Trophoblast cell (in vitro differentiated cells and primary cell): ENCODE results near the gene STUB1.

Experiments
- DNase-seq, 2 donors: peaks; one replicate each; pipeline ENCODE4 v3.0.0-alpha.2; 2016
- H2AFZ ChIP-seq: 2 replicates; pipeline ENCODE4 v1.6.1; 2013; ENCODE audit warnings: low read length, moderate library complexity, mild to moderate bottlenecking; ENCODE audit not compliant: insufficient read depth, poor library complexity
- H2AK5ac ChIP-seq: 2 replicates; pipeline ENCODE4 v1.6.1; 2013; ENCODE audit warnings: mild to moderate bottlenecking, low read length
- H2BK120ac ChIP-seq: 2 replicates; pipeline ENCODE4 v1.6.1; 2013; ENCODE audit warnings: low read length, mild to moderate bottlenecking, moderate library complexity; ENCODE audit not compliant: insufficient read depth, poor library complexity
- H2BK12ac ChIP-seq: 2 replicates; pipeline ENCODE4 v1.6.1; 2013; ENCODE audit warnings: mild to moderate bottlenecking, low read length, moderate library complexity
- H2BK5ac ChIP-seq: 2 replicates; pipeline ENCODE4 v1.6.1; 2013; ENCODE audit warnings: low read length, low read depth, moderate library complexity, mild to moderate bottlenecking; ENCODE audit not compliant: poor library complexity
- H3K14ac ChIP-seq: 2 replicates; pipeline ENCODE4 v1.6.1; 2013; ENCODE audit warnings: mild to moderate bottlenecking, low read length
- H3K18ac ChIP-seq: 2 replicates; pipeline ENCODE4 v1.6.1; 2013; ENCODE audit warnings: mild to moderate bottlenecking, low read length
- H3K23ac ChIP-seq: 2 replicates; pipeline ENCODE4 v1.6.1; 2013; ENCODE audit warnings: low read length
- H3K27ac ChIP-seq: 2 replicates; pipeline ENCODE4 v1.5.1; 2013; ENCODE audit warnings: low read depth, mild to moderate bottlenecking, inconsistent platforms, low read length, moderate library complexity
- H3K27me3 ChIP-seq: 2 replicates; pipeline ENCODE4 v1.6.1; 2013; ENCODE audit warnings: inconsistent platforms, mild to moderate bottlenecking, low read length, moderate library complexity; ENCODE audit not compliant: insufficient read depth
- H3K36me3 ChIP-seq, 2 experiments: 1 replicate in 1 of 2; 2 replicates in 1 of 2; pipeline ENCODE4 v1.6.1; 2013; ENCODE audit warnings: low read length in 2 of 2, mild to moderate bottlenecking in 2 of 2, moderate library complexity in 1 of 2; ENCODE audit not compliant: insufficient read depth in 2 of 2, control insufficient read depth in 1 of 2
- H3K4ac ChIP-seq: 2 replicates; pipeline ENCODE4 v1.6.1; 2013; ENCODE audit warnings: low read depth, mild to moderate bottlenecking, low read length, moderate library complexity
- H3K4me1 ChIP-seq, 2 experiments: 1 replicate in 1 of 2; 2 replicates in 1 of 2; pipeline ENCODE4 v1.6.1; 2013; ENCODE audit warnings: low read length in 2 of 2, mild to moderate bottlenecking in 2 of 2, moderate library complexity in 1 of 2; ENCODE audit not compliant: insufficient read depth in 2 of 2, control insufficient read depth in 1 of 2
- H3K4me2 ChIP-seq: 2 replicates; pipeline ENCODE4 v1.6.1; 2013; ENCODE audit warnings: inconsistent platforms, mild to moderate bottlenecking, low read length, moderate library complexity
- H3K4me3 ChIP-seq: 2 replicates; pipeline ENCODE4 v1.5.1; 2013; ENCODE audit warnings: mild to moderate bottlenecking, low read depth, low read length, inconsistent platforms
- H3K79me1 ChIP-seq: one replicate; pipeline ENCODE4 v1.6.1; 2013; ENCODE audit warnings: low read length
- H3K79me2 ChIP-seq: 2 replicates; pipeline ENCODE4 v1.6.1; 2013; ENCODE audit warnings: low read length, mild to moderate bottlenecking; ENCODE audit not compliant: control insufficient read depth, insufficient read depth, poor library complexity
- H3K9ac ChIP-seq: 2 replicates; pipeline ENCODE4 v1.6.1; 2013; ENCODE audit warnings: mild to moderate bottlenecking, low read length
- H3K9me3 ChIP-seq: 2 replicates; pipeline ENCODE4 v1.6.1; 2013; ENCODE audit warnings: low read depth, mild to moderate bottlenecking, control low read depth, inconsistent platforms, low read length; ENCODE audit not compliant: insufficient read depth
- H4K12ac ChIP-seq: 2 replicates; pipeline ENCODE4 v1.6.1; 2013; ENCODE audit warnings: low read depth, mild to moderate bottlenecking, low read length, moderate library complexity
- H4K8ac ChIP-seq: 2 replicates; pipeline ENCODE4 v1.6.1; 2013; ENCODE audit warnings: low read depth, mild to moderate bottlenecking, low read length, moderate library complexity
- H4K91ac ChIP-seq: one replicate; pipeline ENCODE4 v1.6.1; 2013; ENCODE audit warnings: low read depth, mild to moderate bottlenecking, low read length, moderate library complexity
- WGBS: extraction: QIAGEN DNeasy Blood & Tissue Kit; methylation state at CpG from one replicate; pipeline ENCODE4 v1.1.7; 2013; ENCODE audit warnings: missing lambda C conversion rate; ENCODE audit not compliant: insufficient read length, insufficient coverage; ENCODE audit errors: extremely low coverage; 5-methylcytosine and 5-hydroxymethylcytosine counted together

The STUB1 gene

GRCh38 chr16:678209-678857 lies 1.9 kb upstream of the STUB1 start:
- H3K4me3 ChIP-seq, result no peak overlapping the region
- H4K91ac ChIP-seq, result no peak overlapping the region
- H2AK5ac ChIP-seq, result peak overlapping the region; percentile 37
- peaks cover 16% of the 10 kb centered on the region for H3K79me2 ChIP-seq
- peaks cover 29 to 30% of the 10 kb centered on the region in 2 experiments for H3K4me1 ChIP-seq
- H3K23ac ChIP-seq, result no peak overlapping the region
- H2BK120ac ChIP-seq, result no peak overlapping the region
- H2BK12ac ChIP-seq, result no peak overlapping the region
- no peak overlapping the region for H2BK5ac ChIP-seq
- no CpG with 5 or more reads among the region's 21 CpGs for WGBS
- H3K4me2 ChIP-seq, result no peak overlapping the region
- no peak overlapping the region for H4K12ac ChIP-seq
- no peak overlapping the region for H3K4ac ChIP-seq
- peak overlapping the region; percentile 76 for H4K8ac ChIP-seq
- peaks cover 3% of the 10 kb centered on the region for H3K27me3 ChIP-seq
- H3K18ac ChIP-seq, result no peak overlapping the region
- peaks cover 8% of the 10 kb centered on the region for H3K79me1 ChIP-seq
- H3K27ac ChIP-seq, result no peak overlapping the region
- H2AFZ ChIP-seq, result no peak overlapping the region
- no peak overlapping the region for H3K9ac ChIP-seq
- H3K9me3 ChIP-seq, result peaks cover 4% of the 10 kb centered on the region
- H3K36me3 ChIP-seq, result peaks cover 33 to 37% of the 10 kb centered on the region in 2 experiments
- DNase-seq, result no peak
- H3K14ac ChIP-seq, result no peak overlapping the region

- H2BK120ac ChIP-seq, result peak overlapping the region; percentile 43
- WGBS, result no CpG with 5 or more reads among the region's 52 CpGs
Measured at GRCh38 chr16:678858-679813, 1.1 kb upstream of the STUB1 start.

GRCh38 chr16:680625-680945 lies 375 bp downstream of the STUB1 start:
- peaks cover 14% of the 10 kb centered on the region for H3K79me1 ChIP-seq
- peak overlapping the region; percentile 82 for H4K8ac ChIP-seq
- peak overlapping the region; percentile 97 for H4K91ac ChIP-seq
- peak overlapping the region; percentile 81 for H3K27ac ChIP-seq
- peak overlapping the region; percentile 96 for H3K4me3 ChIP-seq
- H3K36me3 ChIP-seq, result peaks cover 33 to 38% of the 10 kb centered on the region in 2 experiments
- no peak overlapping the region for H3K23ac ChIP-seq
- H3K79me2 ChIP-seq, result peaks cover 21% of the 10 kb centered on the region
- WGBS, result no CpG with 5 or more reads among the region's 38 CpGs
- H3K4me1 ChIP-seq, result peaks cover 27 to 32% of the 10 kb centered on the region in 2 experiments
- peak overlapping the region; percentile 80 for H2BK5ac ChIP-seq
- peaks cover 6% of the 10 kb centered on the region for H3K9me3 ChIP-seq
- peak overlapping the region; percentile 39 for H2BK120ac ChIP-seq
- H3K4ac ChIP-seq, result peak overlapping the region; percentile 91
- no peak overlapping the region for H2BK12ac ChIP-seq
- peak overlapping the region; percentile 67 for H3K18ac ChIP-seq
- H2AFZ ChIP-seq, result peak overlapping the region; percentile 38
- H3K14ac ChIP-seq, result peak overlapping the region; percentile 90
- no peaks in the 10 kb centered on the region for H3K27me3 ChIP-seq
- H2AK5ac ChIP-seq, result peak overlapping the region; percentile 55
- H3K4me2 ChIP-seq, result peak overlapping the region; percentile 85
- H4K12ac ChIP-seq, result peak overlapping the region; percentile 86
- peak overlapping the region; percentile 90 for H3K9ac ChIP-seq
- no peak for DNase-seq

More at GRCh38 chr16:678858-679813, 1.1 kb upstream of the STUB1 start:
- peak overlapping the region; percentile 84 for H4K12ac ChIP-seq
- H3K23ac ChIP-seq, result no peak overlapping the region
- peak overlapping the region; percentile 48 for H3K4me3 ChIP-seq
- peak overlapping the region; percentile 10 for H2BK5ac ChIP-seq
- peak overlapping the region; percentile 19 for H3K4ac ChIP-seq
- H3K79me2 ChIP-seq, result peaks cover 21% of the 10 kb centered on the region
- peaks cover 11% of the 10 kb centered on the region for H3K79me1 ChIP-seq
- H3K18ac ChIP-seq, result peak overlapping the region; percentile 56
- H2BK12ac ChIP-seq, result peak overlapping the region; percentile 37
- H2AFZ ChIP-seq, result peak overlapping the region; percentile 73
- peaks cover 27 to 32% of the 10 kb centered on the region in 2 experiments for H3K36me3 ChIP-seq
- peaks cover 3% of the 10 kb centered on the region for H3K27me3 ChIP-seq
- DNase-seq, result peak; percentile 55 to 66
- H3K9me3 ChIP-seq, result peaks cover 4% of the 10 kb centered on the region
- H4K8ac ChIP-seq, result peak overlapping the region; percentile 76
- peak overlapping the region; percentile 57 for H4K91ac ChIP-seq
- H3K4me1 ChIP-seq, result peaks cover 32 to 35% of the 10 kb centered on the region in 2 experiments
- peak overlapping the region; percentile 70 for H3K14ac ChIP-seq
- peak overlapping the region; percentile 81 for H3K4me2 ChIP-seq
- H2AK5ac ChIP-seq, result peak overlapping the region; percentile 38
- peak overlapping the region; percentile 71 for H3K27ac ChIP-seq
- H3K9ac ChIP-seq, result no peak overlapping the region

- peaks cover 37 to 41% of the 10 kb centered on the region in 2 experiments for H3K36me3 ChIP-seq
- no peak overlapping the region for H2AFZ ChIP-seq
Measured at GRCh38 chr16:680967-681745, 946 bp downstream of the STUB1 start.

More at GRCh38 chr16:680967-681745, 946 bp downstream of the STUB1 start:
- Histone ChIP-seq H3K9ac (peak overlapping the region; percentile 90), H4K8ac (peak overlapping the region; percentile 44), H3K9me3 (peaks cover 5% of the 10 kb centered on the region), H2BK12ac (no peak overlapping the region), H3K27me3 (no peaks in the 10 kb centered on the region), H3K18ac (peak overlapping the region; percentile 44), H3K23ac (no peak overlapping the region), H3K4ac (peak overlapping the region; percentile 91), H2BK120ac (peak overlapping the region; percentile 12), H3K4me2 (peak overlapping the region; percentile 85), H2BK5ac (peak overlapping the region; percentile 80), H4K12ac (peak overlapping the region; percentile 28), H3K4me1 (peaks cover 27 to 32% of the 10 kb centered on the region in 2 experiments), H4K91ac (peak overlapping the region; percentile 97), H3K79me1 (peaks cover 14% of the 10 kb centered on the region), H3K14ac (peak overlapping the region; percentile 22), H3K4me3 (peak overlapping the region; percentile 96), H2AK5ac (peak overlapping the region; percentile 6), H3K27ac (peak overlapping the region; percentile 81), H3K79me2 (peaks cover 21% of the 10 kb centered on the region)
- WGBS, result no CpG with 5 or more reads among the region's 44 CpGs
- DNase-seq, result peak; percentile 43 to 68
